ENCODE measurements around the gene KRTAP12-2. TPM values are rescaled to one million over a fixed set of nuclear protein-coding genes. Genes with fewer than 3 reads are reported as not detected.

KRTAP12-2 gene, protein sequence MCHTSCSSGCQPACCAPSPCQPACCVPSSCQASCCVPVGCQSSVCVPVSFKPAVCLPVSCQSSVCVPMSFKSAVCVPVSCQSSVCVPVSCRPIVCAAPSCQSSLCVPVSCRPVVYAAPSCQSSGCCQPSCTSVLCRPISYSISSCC
- total RNA-seq (2014; rRNA removed; shearing (Covaris generic)): not detected in 2 replicates

DNA sequence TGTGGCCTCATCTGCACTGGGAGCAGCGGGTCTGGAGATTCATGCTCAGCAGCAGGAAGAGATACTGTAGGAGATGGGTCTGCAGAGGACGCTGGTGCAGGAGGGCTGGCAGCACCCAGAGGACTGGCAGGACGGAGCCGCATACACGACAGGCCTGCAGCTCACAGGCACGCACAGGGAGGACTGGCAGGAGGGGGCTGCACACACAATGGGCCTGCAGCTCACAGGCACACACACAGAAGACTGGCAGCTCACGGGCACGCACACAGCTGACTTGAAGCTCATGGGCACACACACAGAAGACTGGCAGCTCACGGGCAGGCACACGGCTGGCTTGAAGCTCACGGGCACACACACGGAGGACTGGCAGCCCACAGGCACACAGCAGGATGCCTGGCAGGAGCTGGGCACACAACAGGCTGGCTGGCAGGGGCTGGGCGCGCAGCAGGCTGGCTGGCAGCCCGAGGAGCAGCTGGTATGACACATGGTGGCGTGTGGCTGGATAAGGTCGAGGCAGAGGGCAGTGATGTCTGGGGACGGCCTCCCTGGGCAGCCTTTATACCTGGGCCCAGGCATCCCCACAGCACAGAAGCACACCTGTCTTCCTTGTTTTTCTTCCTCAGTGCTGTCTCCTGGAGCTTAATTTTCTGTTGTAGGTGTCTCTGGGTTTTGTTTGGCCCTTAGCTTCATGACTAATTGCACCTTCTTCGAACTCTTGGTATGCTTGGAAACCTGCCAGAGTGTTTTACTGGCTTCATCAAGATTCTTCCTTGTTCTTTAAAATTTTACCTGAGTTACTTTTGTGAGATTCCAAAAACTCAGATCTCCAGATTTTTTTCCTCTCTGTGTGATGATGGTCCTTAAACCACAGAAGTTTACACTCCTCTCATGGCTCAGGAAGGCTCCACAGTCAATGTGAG is at the start of gene KRTAP12-2:
Gene KRTAP12-2 (minus strand): TSS at position 527 of the 920 bp plus-strand sequence. CDS start 41 bp downstream, at position 486.

DNA sequence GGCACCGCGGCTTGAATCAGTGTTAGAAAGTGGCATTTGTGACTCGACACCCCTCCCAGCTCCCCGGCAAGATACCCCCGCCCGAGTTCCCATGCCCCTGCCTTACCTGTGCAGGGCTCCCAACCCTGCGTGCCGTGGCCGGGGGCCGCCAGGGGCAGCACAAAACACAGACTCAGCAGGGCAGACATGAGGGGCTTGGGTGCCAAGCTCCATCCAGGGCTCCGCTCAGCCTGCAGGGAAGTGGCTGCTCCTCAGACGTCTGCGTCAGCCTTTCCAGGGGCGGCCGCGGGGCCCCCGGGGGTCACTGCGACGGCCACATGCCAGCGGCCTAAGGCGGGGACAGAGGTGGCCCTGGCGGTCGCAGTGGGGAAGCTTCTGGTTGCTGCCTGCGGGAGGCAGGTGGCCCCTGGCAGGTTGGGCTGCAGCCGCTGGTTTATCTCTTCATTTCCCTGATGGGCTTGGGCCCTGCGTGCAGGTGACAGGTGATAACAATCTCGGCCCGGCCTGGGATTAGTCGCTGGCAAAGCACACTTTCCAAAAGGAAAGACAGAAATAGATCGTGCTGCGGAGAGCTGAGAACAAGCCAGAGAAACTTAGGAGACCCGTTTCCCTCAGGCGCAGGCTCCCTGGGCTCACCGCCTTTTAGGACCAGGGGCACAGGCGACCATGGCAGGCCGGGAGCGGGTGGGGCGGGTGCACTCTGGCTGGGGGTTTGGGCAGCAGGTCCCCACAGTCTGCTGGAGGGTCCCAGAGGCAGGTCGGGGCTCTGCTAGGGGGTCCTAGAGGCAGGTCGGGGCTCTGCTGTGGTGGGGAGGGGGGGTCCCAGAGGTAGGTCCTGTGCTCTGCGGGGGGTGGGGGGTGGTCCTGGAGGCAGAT is 44.8 kb upstream of the KRTAP12-2 start, which contains the start of gene TSPEAR:
Gene TSPEAR (minus strand): TSS at position 246 of the 876 bp plus-strand sequence. CDS start 58 bp downstream, at position 188.

DNA sequence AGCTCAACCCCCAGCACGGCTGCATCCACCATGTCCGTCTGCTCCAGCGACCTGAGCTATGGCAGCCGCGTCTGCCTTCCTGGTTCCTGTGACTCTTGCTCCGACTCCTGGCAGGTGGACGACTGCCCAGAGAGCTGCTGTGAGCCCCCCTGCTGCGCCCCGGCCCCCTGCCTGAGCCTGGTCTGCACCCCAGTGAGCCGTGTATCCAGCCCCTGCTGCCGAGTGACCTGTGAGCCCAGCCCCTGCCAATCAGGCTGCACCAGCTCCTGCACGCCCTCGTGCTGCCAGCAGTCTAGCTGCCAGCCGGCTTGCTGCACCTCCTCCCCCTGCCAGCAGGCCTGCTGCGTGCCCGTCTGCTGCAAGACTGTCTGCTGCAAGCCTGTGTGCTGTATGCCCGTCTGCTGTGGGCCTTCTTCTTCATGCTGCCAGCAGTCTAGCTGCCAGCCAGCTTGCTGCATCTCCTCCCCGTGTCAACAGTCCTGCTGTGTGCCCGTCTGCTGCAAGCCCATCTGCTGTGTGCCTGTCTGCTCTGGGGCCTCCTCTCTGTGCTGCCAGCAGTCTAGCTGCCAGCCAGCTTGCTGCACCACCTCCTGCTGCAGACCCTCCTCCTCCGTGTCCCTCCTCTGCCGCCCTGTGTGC is 30.6 kb upstream of the KRTAP12-2 start, which contains the start of gene KRTAP10-12:
Gene KRTAP10-12 (plus strand): TSS at position 1 of the 639 bp plus-strand sequence. CDS start 30 bp downstream, at position 31.

DNA sequence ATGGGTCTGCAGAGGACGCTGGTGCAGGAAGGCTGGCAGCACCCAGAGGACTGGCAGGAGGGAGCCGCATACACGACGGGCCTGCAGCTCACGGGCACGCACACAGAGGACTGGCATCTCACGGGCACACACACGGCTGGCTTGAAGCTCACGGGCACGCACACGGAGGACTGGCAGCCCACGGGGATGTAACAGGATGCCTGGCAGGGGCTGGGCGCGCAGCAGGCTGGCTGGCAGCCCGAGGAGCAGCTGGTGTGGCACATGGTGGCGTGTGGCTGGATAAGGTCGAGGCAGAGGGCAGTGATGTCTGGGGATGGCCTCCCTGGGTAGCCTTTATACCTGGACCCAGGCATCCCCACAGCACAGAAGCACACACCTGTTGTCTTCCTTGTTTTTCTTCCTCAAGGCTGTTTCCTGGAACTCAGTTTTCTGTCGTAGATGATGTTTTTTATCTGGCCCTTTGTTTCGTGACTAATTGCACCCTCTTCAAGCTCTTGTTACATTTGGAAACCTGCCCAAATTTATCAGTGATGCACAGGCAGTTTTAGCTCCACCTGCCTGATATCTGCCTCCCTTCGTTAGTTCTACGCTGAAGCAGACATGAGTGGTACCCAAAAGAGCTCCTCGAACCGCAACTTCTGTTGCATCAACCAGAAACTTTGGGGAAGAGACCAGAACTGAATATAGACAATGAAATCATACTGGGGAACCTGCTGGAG is 15.3 kb upstream of the KRTAP12-2 start, which contains the start of gene KRTAP12-1:
Gene KRTAP12-1 (minus strand): TSS at position 303 of the 719 bp plus-strand sequence. CDS start 40 bp downstream, at position 263.

DNA sequence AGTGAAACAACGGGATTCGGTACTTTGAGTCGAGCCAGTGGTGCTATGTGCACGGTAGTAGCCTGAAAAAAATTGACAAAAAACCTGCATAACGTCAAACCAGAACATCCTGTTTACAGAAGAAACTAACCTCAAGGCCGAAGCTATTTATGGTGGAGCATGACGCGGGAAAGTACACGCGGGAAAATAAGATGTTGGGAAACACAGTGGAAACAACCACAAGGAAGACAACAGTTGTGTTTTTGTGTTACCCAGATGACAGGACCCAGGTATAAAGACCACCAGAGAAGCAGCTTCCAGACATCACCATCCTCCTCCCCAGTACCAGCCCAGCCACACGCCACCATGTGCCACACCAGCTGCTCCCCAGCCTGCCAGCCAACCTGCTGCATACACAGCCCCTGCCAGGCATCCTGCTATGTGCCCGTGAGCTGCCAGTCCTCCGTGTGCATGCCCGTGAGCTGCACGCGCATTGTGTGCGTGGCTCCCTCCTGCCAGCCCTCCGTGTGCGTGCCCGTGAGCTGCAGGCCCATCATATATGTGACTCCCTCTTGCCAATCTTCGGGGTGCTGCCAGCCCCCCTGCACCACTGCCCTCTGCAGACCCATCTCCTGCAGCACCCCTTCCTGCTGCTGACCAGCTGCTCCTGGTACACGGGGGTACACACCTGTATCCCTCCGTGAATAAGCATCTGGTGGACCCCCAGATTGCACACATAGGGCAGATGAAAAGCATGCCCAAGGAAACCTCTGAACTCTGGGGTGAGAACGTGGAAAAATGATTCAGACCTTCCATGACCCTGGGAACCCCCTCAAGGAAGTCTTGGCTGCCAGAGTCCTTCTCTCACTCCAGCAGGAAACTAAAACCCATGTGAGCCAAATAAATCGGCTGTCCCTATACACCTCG is 8.8 kb downstream of the KRTAP12-2 start, which contains the start of gene KRTAP12-3:
Gene KRTAP12-3 (plus strand): TSS at position 298 of the 906 bp plus-strand sequence. CDS start 48 bp downstream, at position 346.

DNA sequence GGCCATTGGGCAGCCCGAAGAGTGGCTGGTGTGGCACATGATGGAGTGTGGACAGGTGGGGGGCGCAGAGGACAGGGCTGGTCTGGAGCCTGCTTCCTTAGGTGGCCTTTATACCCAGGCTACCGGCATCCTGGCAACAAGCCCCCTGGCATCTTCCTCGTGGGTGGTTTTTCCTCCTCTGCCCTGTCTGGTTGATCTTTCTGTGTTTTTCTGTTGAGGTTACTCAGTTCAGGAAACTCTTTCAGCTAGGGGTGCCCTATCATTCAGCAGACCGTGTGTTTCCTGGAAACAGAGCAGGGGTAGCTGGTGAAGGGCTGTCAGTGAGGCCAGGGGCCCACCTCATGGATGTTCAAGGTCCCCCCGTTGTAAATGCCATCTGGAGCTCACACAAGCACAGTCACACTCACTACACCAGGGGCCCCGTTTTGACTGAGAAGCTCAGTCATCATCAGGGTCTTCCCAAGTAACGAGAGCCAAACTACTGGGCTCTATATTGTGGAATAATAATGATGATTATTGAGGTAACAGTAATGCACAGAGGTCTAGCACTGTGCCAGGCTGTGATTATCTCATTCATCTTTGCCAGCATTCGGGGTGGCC is 12.1 kb downstream of the KRTAP12-2 start, which contains the start of gene KRTAP12-4:
Gene KRTAP12-4 (minus strand): TSS at position 84 of the 600 bp plus-strand sequence. CDS start 45 bp downstream, at position 39.

DNA sequence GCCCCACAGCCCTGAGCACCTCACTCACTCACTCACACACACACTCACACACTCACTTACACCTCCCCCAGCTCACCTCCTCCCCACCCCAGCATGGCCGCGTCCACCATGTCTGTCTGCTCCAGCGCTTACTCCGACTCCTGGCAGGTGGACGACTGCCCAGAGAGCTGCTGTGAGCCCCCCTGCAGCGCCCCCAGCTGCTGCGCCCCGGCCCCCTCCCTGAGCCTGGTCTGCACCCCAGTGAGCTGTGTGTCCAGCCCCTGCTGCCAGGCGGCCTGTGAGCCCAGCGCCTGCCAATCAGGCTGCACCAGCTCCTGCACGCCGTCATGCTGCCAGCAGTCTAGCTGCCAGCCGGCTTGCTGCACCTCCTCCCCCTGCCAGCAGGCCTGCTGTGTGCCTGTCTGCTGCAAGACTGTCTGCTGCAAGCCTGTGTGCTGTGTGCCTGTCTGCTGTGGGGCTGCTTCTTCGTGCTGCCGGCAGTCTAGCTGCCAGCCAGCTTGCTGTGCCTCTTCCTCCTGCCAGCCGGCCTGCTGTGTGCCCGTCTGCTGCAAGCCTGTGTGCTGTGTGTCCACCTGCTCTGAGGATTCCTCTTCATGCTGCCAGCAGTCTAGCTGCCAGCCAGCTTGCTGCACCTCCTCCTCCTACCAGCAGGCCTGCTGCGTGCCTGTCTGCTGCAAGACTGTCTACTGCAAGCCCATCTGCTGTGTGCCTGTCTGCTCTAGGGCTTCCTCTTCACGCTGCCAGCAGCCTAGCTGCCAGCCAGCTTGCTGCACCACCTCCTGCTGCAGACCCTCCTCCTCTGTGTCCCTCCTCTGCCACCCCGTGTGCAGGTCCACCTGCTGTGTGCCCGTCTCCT is 20.1 kb downstream of the KRTAP12-2 start, which contains the start of gene KRTAP10-11:
Gene KRTAP10-11 (plus strand): TSS at position 49 of the 856 bp plus-strand sequence. CDS start 45 bp downstream, at position 94.

DNA sequence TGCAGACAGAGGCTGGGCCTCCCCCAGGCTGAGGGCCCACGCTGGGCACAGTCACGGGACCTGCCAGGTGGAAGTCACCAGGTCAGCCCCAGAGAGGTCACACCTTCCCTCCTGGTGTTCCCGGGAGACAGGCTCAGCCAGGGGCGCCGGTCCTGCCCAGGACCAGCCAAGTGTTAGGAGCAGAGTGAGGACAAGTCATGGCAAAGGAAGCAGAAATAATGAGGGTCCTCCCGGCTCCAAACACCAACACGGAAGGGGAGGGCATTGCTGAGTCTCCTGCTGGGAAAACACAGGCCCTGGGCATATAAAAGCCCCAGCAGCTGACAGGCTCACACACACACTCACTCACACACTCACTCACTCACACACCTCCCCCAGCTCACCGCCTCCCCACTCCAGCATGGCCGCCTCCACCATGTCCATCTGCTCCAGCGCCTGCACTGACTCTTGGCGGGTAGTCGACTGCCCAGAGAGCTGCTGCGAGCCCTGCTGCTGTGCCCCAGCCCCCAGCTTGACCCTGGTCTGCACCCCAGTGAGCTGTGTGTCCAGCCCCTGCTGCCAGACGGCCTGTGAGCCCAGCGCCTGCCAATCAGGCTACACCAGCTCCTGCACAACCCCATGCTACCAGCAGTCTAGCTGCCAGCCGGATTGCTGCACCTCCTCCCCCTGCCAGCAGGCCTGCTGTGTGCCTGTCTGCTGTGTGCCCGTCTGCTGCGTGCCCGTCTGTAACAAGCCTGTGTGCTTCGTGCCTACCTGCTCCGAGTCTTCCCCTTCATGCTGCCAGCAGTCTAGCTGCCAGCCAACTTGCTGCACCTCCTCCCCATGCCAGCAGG is 29.5 kb downstream of the KRTAP12-2 start, which contains the start of gene KRTAP10-10:
Gene KRTAP10-10 (plus strand): TSS at position 339 of the 833 bp plus-strand sequence. CDS start 62 bp downstream, at position 401.

DNA sequence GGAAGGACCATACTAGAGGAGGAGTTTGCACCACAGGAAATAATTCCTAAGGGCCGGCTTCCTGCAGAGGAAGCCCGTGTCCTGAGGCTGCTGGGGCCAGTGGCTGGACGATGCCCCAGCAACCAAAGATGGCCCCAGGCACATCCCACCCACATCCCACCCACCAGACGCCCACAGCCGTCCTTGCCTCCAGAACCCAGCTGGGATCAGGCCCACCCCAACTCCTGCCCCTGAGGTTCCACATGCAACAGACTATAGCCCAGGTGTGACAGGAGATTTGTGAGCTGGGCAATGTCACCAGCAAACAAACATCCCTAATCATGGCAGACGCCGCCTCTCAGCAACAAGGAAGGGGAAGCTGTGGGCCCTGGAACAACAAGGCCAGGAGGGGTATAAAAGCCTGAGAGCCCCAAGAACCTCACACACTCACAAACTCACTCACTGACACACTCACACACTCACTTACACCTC is 40.0 kb downstream of the KRTAP12-2 start, which contains the start of gene KRTAP10-9:
Gene KRTAP10-9 (plus strand): TSS at position 421 of the 471 bp plus-strand sequence. CDS start 79 bp downstream, outside the sequence.

Small RNA genes lying within 50 kb of the gene (small RNA-seq; reads per million reads assigned to genes)
- gene KRTAP12-6P: not detected

Other genes starting within 250 kb of the KRTAP12-2 start
- 0.08 and 0.11 TPM in 2 replicates for gene LRRC3, start 211.4 kb downstream of the KRTAP12-2 start, total RNA-seq (2014; rRNA removed; shearing (Covaris generic))
- not detected in 2 replicates for gene KRTAP10-1, start 126.7 kb downstream of the KRTAP12-2 start, total RNA-seq (2014; rRNA removed; shearing (Covaris generic))
- not detected in 2 replicates for gene KRTAP10-2, start 115.4 kb downstream of the KRTAP12-2 start, total RNA-seq (2014; rRNA removed; shearing (Covaris generic))
- not detected in 2 replicates for gene KRTAP10-3, start 108.1 kb downstream of the KRTAP12-2 start, total RNA-seq (2014; rRNA removed; shearing (Covaris generic))
- gene KRTAP10-4, start 93.2 kb downstream of the KRTAP12-2 start, total RNA-seq (2014; rRNA removed; shearing (Covaris generic)): not detected in 2 replicates
- not detected in 2 replicates for gene KRTAP10-5, start 86.3 kb downstream of the KRTAP12-2 start, total RNA-seq (2014; rRNA removed; shearing (Covaris generic))
- gene KRTAP10-6, start 74.4 kb downstream of the KRTAP12-2 start, total RNA-seq (2014; rRNA removed; shearing (Covaris generic)): not detected in 2 replicates
- gene KRTAP10-7, start 66.3 kb downstream of the KRTAP12-2 start, total RNA-seq (2014; rRNA removed; shearing (Covaris generic)): not detected in 2 replicates
- gene KRTAP10-8, start 54.8 kb downstream of the KRTAP12-2 start, total RNA-seq (2014; rRNA removed; shearing (Covaris generic)): not detected in 2 replicates
- gene KRTAP10-9, start 39.8 kb downstream of the KRTAP12-2 start, total RNA-seq (2014; rRNA removed; shearing (Covaris generic)): not detected in 2 replicates
- gene KRTAP10-10, start 29.6 kb downstream of the KRTAP12-2 start, total RNA-seq (2014; rRNA removed; shearing (Covaris generic)): not detected in 2 replicates
- not detected in 2 replicates for gene KRTAP10-11, start 20.5 kb downstream of the KRTAP12-2 start, total RNA-seq (2014; rRNA removed; shearing (Covaris generic))
- not detected in 2 replicates for gene KRTAP12-4, start 12.3 kb downstream of the KRTAP12-2 start, total RNA-seq (2014; rRNA removed; shearing (Covaris generic))
- not detected in 2 replicates for gene KRTAP12-3, start 9.0 kb downstream of the KRTAP12-2 start, total RNA-seq (2014; rRNA removed; shearing (Covaris generic))
- gene KRTAP12-1, start 15.2 kb upstream of the KRTAP12-2 start, total RNA-seq (2014; rRNA removed; shearing (Covaris generic)): not detected in 2 replicates
- gene KRTAP10-12, start 30.2 kb upstream of the KRTAP12-2 start, total RNA-seq (2014; rRNA removed; shearing (Covaris generic)): not detected in 2 replicates
- gene TSPEAR, start 44.6 kb upstream of the KRTAP12-2 start, total RNA-seq (2014; rRNA removed; shearing (Covaris generic)): not detected in 2 replicates
- gene UBE2G2, start 134.9 kb upstream of the KRTAP12-2 start, total RNA-seq (2014; rRNA removed; shearing (Covaris generic)): 97.2 and 114 TPM in 2 replicates
- gene SUMO3, start 151.1 kb upstream of the KRTAP12-2 start, total RNA-seq (2014; rRNA removed; shearing (Covaris generic)): 52.6 and 57.9 TPM in 2 replicates
- gene PTTG1IP, start 206.8 kb upstream of the KRTAP12-2 start, total RNA-seq (2014; rRNA removed; shearing (Covaris generic)): 94.1 and 99.0 TPM in 2 replicates